ENCODE measurements around the gene SLC26A6. TPM values are rescaled to one million over a fixed set of nuclear protein-coding genes. Genes with fewer than 3 reads are reported as not detected.

The SLC26A6 gene
- total and polyA plus RNA-seq, 2 of the 13 experiments (the other 11 are each of a cell fraction or from before 2014, with no cell fraction given): 40.7 to 184 TPM

GRCh38 chr3:48661501-48662144 is 26.4 kb upstream of the SLC26A6 start (continued):
- TF ChIP-seq SAFB2 (CRISPR knock-in tag; IDR thresholded peaks at IDR 0.05; ENCODE audit: borderline replicate concordance, low read depth): peak; percentile 100
- TF ChIP-seq IRF2 (CRISPR knock-in tag; IDR thresholded peaks at IDR 0.05): peak; percentile 100
- TF ChIP-seq AGO2 (optimal IDR thresholded peaks at IDR 0.05; ENCODE audit: low read depth, low read length): peak; percentile 55
- no peak for TF ChIP-seq PCBP1 (IDR thresholded peaks at IDR 0.05; ENCODE audit: borderline replicate concordance, low read depth, low read length)
- TF ChIP-seq POLR2A (IDR thresholded peaks at IDR 0.05; ENCODE audit: insufficient read depth in 1 of 2, low read depth in 2 of 2, low read length in 2 of 2): 0 out of 4 replicates have a peak, but pooled peaks of 1 of the 2 experiments have one; percentile 23
- TF ChIP-seq ZNF567 (CRISPR knock-in tag; IDR thresholded peaks at IDR 0.05; ENCODE audit: borderline replicate concordance): peak; percentile 96; the same call in 1 of the 2 replicates
- TF ChIP-seq POGZ (CRISPR knock-in tag; IDR thresholded peaks at IDR 0.05): peak; percentile 77
- TF ChIP-seq XRCC5 (optimal IDR thresholded peaks at IDR 0.05; ENCODE audit: low read length): peak; percentile 88
- no peak for TF ChIP-seq FOXK2 (IDR thresholded peaks at IDR 0.05)
- peak; percentile 89 for TF ChIP-seq HHEX (CRISPR knock-in tag; IDR thresholded peaks at IDR 0.05)
- peak; percentile 97 for TF ChIP-seq NCOA2 (CRISPR knock-in tag; IDR thresholded peaks at IDR 0.05)
- peak; percentile 100 for TF ChIP-seq ZNF232 (CRISPR knock-in tag; IDR thresholded peaks at IDR 0.05; ENCODE audit: borderline replicate concordance)
- peak; percentile 100 for TF ChIP-seq KLF15 (CRISPR knock-in tag; IDR thresholded peaks at IDR 0.05; ENCODE audit: borderline replicate concordance)
- peak; percentile 99 for TF ChIP-seq ZNF746 (CRISPR knock-in tag; IDR thresholded peaks at IDR 0.05)
- no peak for TF ChIP-seq ZNF207 (IDR thresholded peaks at IDR 0.05; ENCODE audit: borderline replicate concordance)
- TF ChIP-seq ATF4 (CRISPR knock-in tag; IDR thresholded peaks at IDR 0.05): peak in 1 of 2 experiments; percentile 94; a peak in 2 of 4 replicates
- TF ChIP-seq ZBTB38 (CRISPR knock-in tag; IDR thresholded peaks at IDR 0.05): peak; percentile 100
- TF ChIP-seq TGIF2 (CRISPR knock-in tag; IDR thresholded peaks at IDR 0.05): peak; percentile 100
- peak; percentile 100 for TF ChIP-seq STAT5B (CRISPR knock-in tag; IDR thresholded peaks at IDR 0.05)
- TF ChIP-seq TRAFD1 (CRISPR knock-in tag; IDR thresholded peaks at IDR 0.05; ENCODE audit: borderline replicate concordance): peak; percentile 100
- peak; percentile 99 for TF ChIP-seq E2F5 (CRISPR knock-in tag; conservative IDR thresholded peaks at IDR 0.05)
- peak; percentile 100 for TF ChIP-seq CC2D1A (CRISPR knock-in tag; IDR thresholded peaks at IDR 0.05)
- TF ChIP-seq GABPB1 (CRISPR knock-in tag; IDR thresholded peaks at IDR 0.05): peak; percentile 93
- peak; percentile 100 for TF ChIP-seq ZNF414 (CRISPR knock-in tag; IDR thresholded peaks at IDR 0.05)
- peak; percentile 100 for TF ChIP-seq MIER2 (CRISPR knock-in tag; IDR thresholded peaks at IDR 0.05)
- TF ChIP-seq ZNF276 (CRISPR knock-in tag; IDR thresholded peaks at IDR 0.05; ENCODE audit: low read depth): peak; percentile 99

Data from HepG2 (cell line).